Stimulated activated naive CD8-positive, alpha-beta T cell treated with anti-CD3 and anti-CD28 coated beads, Interleukin-15, amount 100 ng/mL, for 72 hours (primary cell): ENCODE measurements around the gene CALCOCO1.

Source experiments
- ATAC-seq: fragments of 150-1000 bp; cut with Tn5 transposase; 2 replicates; pipeline ENCODE4 v1.10.0; 2021; ENCODE audit warnings: mild to moderate bottlenecking, moderate library complexity
- DNase-seq, 2 donors: peaks; one replicate each; pipeline ENCODE4 v3.0.0; 2021 to 2022
- H3K27ac Mint-ChIP-seq, 2 donors: one replicate each; pipeline ENCODE4 v1.8.0; 2022; ENCODE audit warnings: mild to moderate bottlenecking in 2 of 2, mixed read lengths in 2 of 2, moderate library complexity in 2 of 2
- H3K27me3 Mint-ChIP-seq: one replicate; pipeline ENCODE4 v1.8.0; 2022; ENCODE audit warnings: mixed read lengths
- H3K4me1 Mint-ChIP-seq: one replicate; pipeline ENCODE4 v1.8.0; 2022; ENCODE audit warnings: mild to moderate bottlenecking, mixed read lengths
- H3K4me3 Mint-ChIP-seq, 2 donors: one replicate each; pipeline ENCODE4 v1.8.0; 2022; ENCODE audit warnings: mild to moderate bottlenecking in 2 of 2, mixed read lengths in 2 of 2, moderate library complexity in 1 of 2
- H3K9me3 Mint-ChIP-seq, 2 donors: one replicate each; pipeline ENCODE4 v1.8.0; 2022; ENCODE audit warnings: mixed read lengths in 2 of 2

Gene CALCOCO1

DNA sequence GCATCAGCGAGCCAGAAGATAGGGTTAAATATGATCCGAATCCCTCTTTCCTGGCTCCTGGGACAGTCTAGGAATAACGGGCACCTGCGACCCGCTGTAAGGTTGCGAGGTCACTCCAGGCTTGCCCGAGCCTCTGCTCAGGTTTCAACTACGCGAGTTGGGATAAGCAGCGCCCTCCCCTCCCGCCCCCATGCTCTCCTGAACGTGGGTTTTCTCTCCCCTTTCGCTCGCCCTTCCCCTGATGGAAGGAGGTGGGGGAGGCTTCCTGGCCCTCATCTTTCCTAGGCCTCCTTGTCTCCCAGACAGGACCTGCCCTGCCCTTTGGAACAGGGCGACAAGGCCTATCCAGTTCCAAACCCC lies 50.6 kb downstream of the CALCOCO1 start:
- DNase-seq: peak; percentile 21 to 36
- Mint-ChIP-seq H3K4me1 (peaks cover 35% of the 10 kb centered on the region), H3K4me3 (peak overlapping the region; percentile 76 to 86), H3K27me3 (peaks cover 31% of the 10 kb centered on the region), H3K9me3 (no peaks in the 10 kb centered on the region), H3K27ac (peak overlapping the region; percentile 91 to 94)
- peak; percentile 3 for ATAC-seq

DNA sequence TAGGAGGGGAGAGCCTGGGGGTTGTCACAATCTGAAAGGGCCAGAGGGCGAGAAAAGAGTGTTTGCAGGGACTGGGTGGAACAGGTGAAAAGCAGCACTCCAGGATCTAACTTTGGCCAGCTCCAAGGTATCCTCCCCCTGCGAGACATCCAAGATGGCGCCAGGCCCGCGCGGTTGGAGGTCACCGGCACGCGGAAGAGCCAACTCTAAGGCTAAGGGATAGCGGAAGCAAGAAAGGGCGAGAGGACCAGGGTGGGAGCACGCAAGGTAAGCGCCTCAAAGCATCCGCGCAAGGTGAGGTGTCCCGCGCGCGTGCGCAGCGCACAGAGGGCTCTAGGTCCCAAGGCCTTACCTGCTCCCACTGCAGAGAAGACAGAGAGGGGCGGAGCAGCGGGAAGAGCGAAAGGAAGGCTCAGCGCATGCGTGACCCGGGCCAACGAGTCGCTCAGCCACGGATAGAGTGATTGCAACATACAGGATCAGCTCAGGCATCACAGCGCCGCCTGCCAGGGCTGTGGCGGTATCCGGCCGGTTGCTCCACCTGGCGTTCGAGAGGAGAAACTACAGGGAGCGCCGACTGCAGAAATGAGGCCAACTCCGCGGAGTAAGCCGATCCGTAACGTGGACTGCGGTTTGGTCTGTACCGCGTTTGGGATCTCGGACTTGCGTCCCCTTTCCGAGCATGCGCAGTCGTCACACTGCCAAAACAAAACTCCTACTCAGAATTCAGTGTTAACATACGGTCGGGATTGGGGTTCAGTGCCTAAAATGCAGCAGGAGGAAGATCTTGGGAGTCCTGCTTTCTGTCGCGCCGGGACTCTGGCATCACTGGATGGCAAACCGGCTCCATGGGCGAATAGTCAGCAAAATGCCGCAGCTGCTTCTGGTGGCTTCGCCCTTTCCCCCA lies 51.3 kb downstream of the CALCOCO1 start, which contains the start of gene ATP5MC2:
Gene ATP5MC2, minus strand, starts transcription at position 383 of the 907 bp plus-strand sequence. CDS start 3,469 bp downstream, outside the sequence.
- Mint-ChIP-seq H3K9me3 (no peaks in the 10 kb centered on the region), H3K4me3 (peak within 1 kb of the TSS; percentile 76 to 86), H3K4me1 (peaks cover 42% of the 10 kb centered on the region), H3K27ac (peak within 1 kb of the TSS; percentile 91 to 94), H3K27me3 (peaks cover 31% of the 10 kb centered on the region)
- ATAC-seq (peak; percentile 95), DNase-seq (peak; percentile 97 to 99)

DNA sequence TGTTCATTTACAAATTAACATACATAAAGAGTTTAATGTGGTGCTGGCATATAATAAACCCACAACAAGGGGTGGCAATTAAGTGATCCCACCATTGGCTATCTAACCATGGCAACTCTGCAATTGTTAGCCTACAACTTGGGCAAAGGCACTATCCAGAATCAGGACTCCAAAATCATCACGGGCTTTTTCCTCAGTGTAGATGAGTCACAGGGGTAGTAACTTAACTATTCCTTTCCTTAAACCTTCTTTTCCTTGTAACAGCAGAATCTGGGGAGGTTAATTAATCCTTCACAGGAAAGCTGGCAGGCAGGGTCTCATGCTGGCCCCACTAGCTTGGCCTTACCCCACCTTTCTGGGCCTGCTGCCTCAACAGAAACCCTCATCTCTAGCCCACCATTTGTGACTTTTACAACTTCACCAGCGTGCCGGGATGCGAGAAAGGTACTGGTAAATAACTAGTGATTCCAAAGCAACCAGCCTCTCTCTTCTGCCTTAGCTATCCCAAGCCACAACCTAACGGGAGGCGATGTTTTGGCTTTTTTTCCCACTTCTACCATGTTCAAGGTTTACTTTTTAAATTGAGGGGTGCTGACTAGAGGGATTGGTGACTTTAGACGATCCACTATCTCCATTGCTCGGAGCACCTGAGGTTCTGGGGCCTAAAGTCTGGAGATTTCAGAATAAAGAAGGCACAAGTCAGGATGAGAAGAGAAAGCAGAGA lies 52.1 kb downstream of the CALCOCO1 start:
- Mint-ChIP-seq H3K4me3 (peak overlapping the region; percentile 76 to 86), H3K4me1 (peaks cover 42% of the 10 kb centered on the region), H3K27me3 (peaks cover 31% of the 10 kb centered on the region), H3K27ac (peak overlapping the region; percentile 91 to 94), H3K9me3 (no peaks in the 10 kb centered on the region)
- no peak for ATAC-seq
- DNase-seq: no peak

- H3K9me3 Mint-ChIP-seq: no peaks in the 10 kb centered on the region
- DNase-seq (no peak), ATAC-seq (no peak)
- H3K27ac Mint-ChIP-seq: peak overlapping the region in 1 of 2 donors; percentile 13
- no peak overlapping the region for H3K4me3 Mint-ChIP-seq
- no peaks in the 10 kb centered on the region for H3K27me3 Mint-ChIP-seq
- H3K4me1 Mint-ChIP-seq: peaks cover 33% of the 10 kb centered on the region
These were observed 56.3 kb downstream of the CALCOCO1 start for GRCh38 chr12:53670971-53671370.

DNA sequence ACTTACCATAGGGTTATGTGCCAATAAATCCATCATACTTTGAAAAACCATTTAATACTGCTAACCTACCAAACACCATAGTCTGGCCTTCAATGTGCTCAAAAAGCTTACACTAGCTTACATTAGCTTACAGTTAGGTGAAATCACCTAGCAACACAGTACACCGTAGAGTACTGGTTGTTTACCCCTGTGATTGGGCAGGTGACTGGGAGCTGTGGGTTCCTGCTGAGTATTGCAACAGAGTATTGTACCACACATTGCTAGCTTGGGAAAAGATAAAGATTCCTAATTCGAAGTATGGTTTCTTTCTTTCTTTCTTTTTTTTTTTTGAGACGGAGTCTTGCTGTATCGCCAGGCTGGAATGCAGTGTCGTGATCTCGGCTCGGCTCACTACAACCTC lies 56.9 kb downstream of the CALCOCO1 start:
- Mint-ChIP-seq H3K4me1 (peaks cover 33% of the 10 kb centered on the region), H3K27ac (peak overlapping the region in 1 of 2 donors; percentile 49), H3K9me3 (no peaks in the 10 kb centered on the region), H3K4me3 (no peak overlapping the region), H3K27me3 (no peaks in the 10 kb centered on the region)
- no peak for DNase-seq
- no peak for ATAC-seq

GRCh38 chr12:53667080-53667479 lies 60.2 kb downstream of the CALCOCO1 start:
- Mint-ChIP-seq H3K27ac (no peak overlapping the region), H3K27me3 (no peaks in the 10 kb centered on the region), H3K4me1 (peaks cover 8% of the 10 kb centered on the region), H3K9me3 (no peaks in the 10 kb centered on the region), H3K4me3 (no peak overlapping the region)
- no peak for DNase-seq
- no peak for ATAC-seq

- no peak overlapping the region for H3K27ac Mint-ChIP-seq
- no peaks in the 10 kb centered on the region for H3K9me3 Mint-ChIP-seq
- no peak overlapping the region for H3K4me3 Mint-ChIP-seq
- DNase-seq (no peak), ATAC-seq (no peak)
- no peaks in the 10 kb centered on the region for H3K4me1 Mint-ChIP-seq
- no peaks in the 10 kb centered on the region for H3K27me3 Mint-ChIP-seq
These were observed 62.3 kb downstream of the CALCOCO1 start for GRCh38 chr12:53664936-53665335.

DNA sequence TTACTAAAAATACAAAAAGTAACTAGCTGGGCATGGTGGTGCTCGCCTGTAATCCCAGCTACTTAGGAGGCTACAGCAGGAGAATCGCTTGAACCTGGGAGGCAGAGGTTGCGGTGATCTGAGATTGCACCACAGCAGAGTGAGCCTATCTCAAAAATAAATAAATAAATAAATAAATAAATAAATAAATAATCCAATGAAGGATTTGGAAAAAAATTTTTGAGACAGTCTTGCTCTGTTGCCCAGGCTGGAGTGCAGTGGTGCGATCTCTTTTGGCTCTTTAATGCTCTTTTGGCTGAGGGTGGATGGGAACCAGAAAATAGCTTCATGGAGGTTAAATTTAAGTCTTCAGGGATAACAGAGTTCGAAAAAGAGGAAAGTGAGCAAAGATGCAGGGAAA lies 63.1 kb downstream of the CALCOCO1 start:
- H3K4me3 Mint-ChIP-seq: no peak overlapping the region

DNA sequence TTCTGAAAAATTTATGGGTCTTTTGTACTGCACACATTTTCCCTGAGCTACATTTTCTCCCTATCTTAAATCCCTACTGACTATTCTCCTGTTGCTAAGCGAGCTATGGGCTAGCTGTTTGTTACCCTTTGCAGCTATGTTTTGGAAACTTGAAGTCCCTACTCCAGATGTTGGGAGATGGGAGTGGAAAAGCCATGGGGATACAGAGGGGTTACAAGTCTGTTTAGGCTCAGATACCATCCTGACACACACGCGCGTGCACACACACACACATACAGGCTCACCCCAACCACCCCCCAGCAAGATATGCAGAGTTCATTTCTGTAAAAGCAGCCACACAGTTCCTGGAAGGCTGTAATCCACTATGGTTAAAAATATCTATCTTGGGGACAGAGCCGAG lies 67.2 kb downstream of the CALCOCO1 start:
- no peak for DNase-seq
- Mint-ChIP-seq H3K4me1 (no peaks in the 10 kb centered on the region), H3K4me3 (no peak overlapping the region), H3K27ac (no peak overlapping the region), H3K27me3 (no peaks in the 10 kb centered on the region), H3K9me3 (no peaks in the 10 kb centered on the region)
- no peak for ATAC-seq

More for the DNA sequence above, 63.1 kb downstream of the CALCOCO1 start:
- Mint-ChIP-seq H3K27me3 (no peaks in the 10 kb centered on the region), H3K4me1 (no peaks in the 10 kb centered on the region), H3K9me3 (no peaks in the 10 kb centered on the region), H3K27ac (no peak overlapping the region)
- DNase-seq (no peak), ATAC-seq (no peak)

- Mint-ChIP-seq H3K27me3 (no peaks in the 10 kb centered on the region), H3K9me3 (no peaks in the 10 kb centered on the region), H3K4me1 (no peaks in the 10 kb centered on the region), H3K27ac (no peak overlapping the region), H3K4me3 (no peak overlapping the region)
- no peak for ATAC-seq
- DNase-seq: no peak
These were observed 67.7 kb downstream of the CALCOCO1 start for GRCh38 chr12:53659571-53659981.

DNA sequence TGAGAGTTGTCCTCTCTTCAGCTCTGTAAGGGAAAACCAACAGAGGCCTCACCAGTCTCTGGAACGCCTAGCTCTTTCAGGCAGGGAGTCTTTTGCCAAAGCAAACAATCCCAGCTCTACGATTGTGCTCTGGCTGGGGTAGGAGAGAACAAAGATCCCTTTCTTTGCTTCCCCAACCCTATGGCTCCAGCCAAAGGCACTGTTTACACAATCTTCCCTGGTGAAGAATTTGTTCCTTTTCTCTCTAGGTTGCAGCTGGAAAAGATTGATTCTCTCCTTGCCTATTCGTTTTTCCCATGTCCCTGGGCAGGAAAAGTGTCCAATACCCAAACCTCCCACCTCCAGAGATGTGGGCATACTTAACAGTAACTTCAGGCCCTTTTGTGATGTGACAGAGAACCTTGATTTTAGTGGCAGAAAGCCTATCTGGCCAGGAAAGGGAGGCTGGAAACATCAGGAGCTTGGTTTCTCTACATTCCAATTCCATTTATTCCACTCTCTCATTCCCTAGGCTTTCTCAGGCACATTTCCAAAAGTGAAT lies 68.2 kb downstream of the CALCOCO1 start:
- H3K4me3 Mint-ChIP-seq: no peak overlapping the region
- DNase-seq (no peak), ATAC-seq (no peak)
- no peak overlapping the region for H3K27ac Mint-ChIP-seq
- no peaks in the 10 kb centered on the region for H3K9me3 Mint-ChIP-seq
- H3K27me3 Mint-ChIP-seq: no peaks in the 10 kb centered on the region
- no peaks in the 10 kb centered on the region for H3K4me1 Mint-ChIP-seq
